ENCODE measurements around the gene DDX23.

DNA sequence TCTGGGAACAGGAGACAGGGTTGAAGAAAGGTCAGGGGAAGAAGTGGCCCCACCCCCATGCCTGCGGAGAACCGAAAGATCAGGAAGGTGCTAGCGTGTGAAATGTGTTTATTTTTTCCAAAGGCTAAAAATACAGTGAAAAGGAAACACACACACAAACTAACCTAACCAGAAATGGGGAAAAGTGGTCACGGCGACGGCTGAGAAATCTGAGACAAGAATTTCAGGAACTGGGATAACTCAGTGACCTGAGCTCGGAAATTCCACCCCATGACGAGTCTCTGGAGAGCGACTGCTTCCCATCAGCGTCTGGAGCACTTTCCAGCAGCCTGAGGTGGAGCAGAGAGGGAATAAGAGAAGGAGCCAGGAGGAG, 30.3 kb upstream of the DDX23 start:
- TF ChIP-seq CTCF (IDR thresholded peaks at IDR 0.05) (no peak), POLR2AphosphoS5 (IDR thresholded peaks at IDR 0.05) (peak in 2 of 3 donors; percentile 32 to 55), EP300 (IDR thresholded peaks at IDR 0.05) (peak; percentile 43)
